Fibroblast of skin of left biceps (primary cell): Measurements from ENCODE around the gene SH3GLB1.

Experiments used
- DNase-seq, 2 experiments: peaks; one replicate each; pipeline ENCODE4 v3.0.0-alpha.2; 2013; ENCODE audit warnings: low read depth in 2 of 2

The SH3GLB1 gene

GRCh38 chr1:86773341-86774288 is 69.2 kb downstream of the SH3GLB1 start:
- DNase-seq = no peak

- DNase-seq = peak in 1 of 2 experiments; percentile 60
Observed at GRCh38 chr1:86774305-86775295, 70.2 kb downstream of the SH3GLB1 start.

GRCh38 chr1:86775395-86775794 is 71.0 kb downstream of the SH3GLB1 start:
- no peak for DNase-seq

GRCh38 chr1:86776108-86776507 is 71.7 kb downstream of the SH3GLB1 start:
- no peak for DNase-seq

- no peak for DNase-seq
Observed at GRCh38 chr1:86778569-86779239, 74.3 kb downstream of the SH3GLB1 start.

- no peak for DNase-seq
Observed at GRCh38 chr1:86779308-86780191, 75.2 kb downstream of the SH3GLB1 start.

GRCh38 chr1:86782482-86782881 is 78.1 kb downstream of the SH3GLB1 start:
- no peak for DNase-seq

GRCh38 chr1:86787621-86788020 is 83.2 kb downstream of the SH3GLB1 start:
- DNase-seq = no peak

- DNase-seq = peak in 1 of 2 experiments; percentile 56
Observed at GRCh38 chr1:86788300-86789206, 84.2 kb downstream of the SH3GLB1 start.

- no peak for DNase-seq
Observed at GRCh38 chr1:86795316-86795715, 90.9 kb downstream of the SH3GLB1 start.
